NCI-H82 treated with DMSO at 0.1 percent for 48 hours (cell line): ENCODE results near the gene FMNL2.

Experiments
- DNase-seq: peaks from one replicate; lab custom pipeline; 2025; ENCODE audit not compliant: unreplicated experiment; lab: John Stamatoyannopoulos, UW

The FMNL2 gene

DNA sequence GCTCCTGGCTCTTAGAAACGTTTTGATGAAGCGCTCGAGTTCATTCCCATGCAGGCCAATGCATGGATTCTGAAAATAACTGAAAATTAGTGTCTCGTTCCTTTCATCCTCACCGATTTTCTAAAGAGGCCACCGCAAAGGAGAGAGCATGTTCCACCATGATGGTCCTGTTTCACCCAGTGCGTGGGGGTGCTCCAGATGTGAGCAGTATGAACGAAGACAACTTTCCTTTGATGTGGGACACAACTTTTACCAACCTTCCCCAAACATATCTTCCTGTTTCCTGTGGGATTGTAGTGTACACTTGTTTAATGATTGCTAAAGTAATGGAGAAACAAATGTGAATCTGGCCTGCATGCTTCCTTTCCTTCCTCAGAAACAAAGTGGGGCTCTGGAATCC is 267.8 kb downstream of the FMNL2 start:
- no peak for DNase-seq

DNA sequence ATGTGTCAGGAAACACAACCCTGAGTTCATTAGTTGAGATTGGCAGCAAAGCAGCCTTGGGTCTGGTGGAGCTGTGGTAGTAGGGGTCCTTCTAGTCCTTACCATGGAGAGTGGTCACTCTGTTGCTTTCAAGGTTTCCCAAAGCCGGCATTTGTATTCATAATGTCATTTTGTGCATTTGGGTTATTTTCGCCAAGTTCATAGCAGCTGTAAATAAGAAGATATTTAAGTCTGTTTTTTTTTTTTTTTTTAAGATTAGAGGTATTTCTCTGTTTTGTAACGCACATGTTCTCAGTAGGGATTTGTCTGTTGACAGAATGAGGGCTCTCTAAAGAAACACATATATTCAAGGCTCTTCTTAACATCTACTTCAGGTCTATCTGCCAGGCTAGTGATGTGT is 268.2 kb downstream of the FMNL2 start:
- no peak for DNase-seq

DNA sequence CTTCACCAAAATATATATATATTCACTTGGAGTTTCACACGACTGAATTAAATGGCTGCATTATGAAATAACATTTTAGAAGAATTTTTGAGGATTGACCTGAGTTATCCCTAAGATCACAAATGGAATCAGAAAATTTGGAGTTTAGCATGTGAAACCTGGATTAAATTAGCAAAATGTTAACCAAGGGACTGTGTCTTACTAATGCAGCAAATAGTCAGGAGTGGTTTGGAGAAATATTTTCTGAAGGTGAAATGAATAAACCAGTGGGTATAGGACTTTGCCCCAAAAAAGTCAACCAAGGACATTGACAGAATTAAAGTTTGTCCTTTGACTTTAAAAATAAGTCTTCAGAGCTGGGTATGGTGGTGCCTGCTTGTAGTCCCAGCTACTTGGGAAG is 271.1 kb downstream of the FMNL2 start:
- DNase-seq = no peak

DNA sequence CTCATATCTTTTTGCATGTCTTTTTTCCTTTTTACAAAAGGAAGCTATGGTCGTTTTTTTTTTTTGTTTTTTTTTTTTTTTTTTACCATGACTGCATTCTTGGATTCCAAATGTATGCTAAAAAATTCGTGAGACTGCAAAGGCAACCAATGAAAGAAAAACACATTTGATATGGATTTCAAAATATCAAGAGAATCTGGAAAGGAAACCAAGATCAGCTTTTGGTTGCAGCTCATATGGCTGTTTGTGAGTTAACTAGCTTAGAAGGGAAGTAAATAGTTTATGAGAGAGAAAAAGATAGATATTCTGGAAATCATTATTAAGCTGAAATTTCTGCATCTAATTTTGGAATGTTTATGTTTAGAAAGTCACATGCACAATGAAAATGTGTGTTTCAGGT is 272.0 kb downstream of the FMNL2 start:
- DNase-seq = no peak

DNA sequence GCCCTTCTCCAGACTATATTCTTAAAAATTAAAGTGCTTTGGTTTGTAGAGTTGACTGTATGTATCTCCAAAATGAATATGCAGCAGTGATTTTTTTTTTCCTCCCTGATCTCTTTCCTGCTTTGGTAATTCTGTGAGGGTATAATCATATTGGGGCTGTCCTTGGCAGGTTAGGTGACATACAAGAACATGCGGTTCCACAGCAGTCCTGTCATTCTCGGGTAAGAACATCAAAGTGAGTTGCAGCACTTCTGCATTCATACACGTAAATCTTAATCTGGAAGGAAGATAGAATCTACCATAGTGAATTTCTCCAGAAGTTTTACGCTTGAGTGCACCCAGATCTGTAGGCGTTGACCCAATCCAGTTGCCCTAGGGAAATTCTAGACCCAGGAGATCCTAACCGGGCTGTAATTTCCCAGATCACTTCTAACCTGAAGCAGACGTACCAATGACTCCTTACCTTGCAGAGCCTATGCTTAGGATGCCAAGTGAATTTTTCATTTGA is 272.9 kb downstream of the FMNL2 start:
- DNase-seq = no peak

DNA sequence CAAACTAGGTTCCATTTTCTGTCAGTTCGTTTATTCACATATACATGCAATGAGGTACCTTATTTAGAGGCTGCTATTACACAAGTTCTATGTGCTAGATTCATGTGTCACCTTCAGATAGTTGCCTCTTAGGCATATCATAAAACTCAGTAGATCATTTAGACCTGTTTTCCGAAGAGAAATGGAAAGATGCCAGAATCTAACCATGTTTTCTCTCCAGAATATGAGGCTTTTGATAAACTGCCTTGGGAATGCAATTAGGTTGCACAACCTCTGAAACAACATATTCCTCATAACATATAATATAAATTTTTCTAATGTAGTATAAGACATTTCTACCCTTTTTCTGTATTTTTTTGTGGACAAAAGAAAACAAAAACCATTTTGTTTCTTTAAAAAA is 274.2 kb downstream of the FMNL2 start:
- no peak for DNase-seq

DNA sequence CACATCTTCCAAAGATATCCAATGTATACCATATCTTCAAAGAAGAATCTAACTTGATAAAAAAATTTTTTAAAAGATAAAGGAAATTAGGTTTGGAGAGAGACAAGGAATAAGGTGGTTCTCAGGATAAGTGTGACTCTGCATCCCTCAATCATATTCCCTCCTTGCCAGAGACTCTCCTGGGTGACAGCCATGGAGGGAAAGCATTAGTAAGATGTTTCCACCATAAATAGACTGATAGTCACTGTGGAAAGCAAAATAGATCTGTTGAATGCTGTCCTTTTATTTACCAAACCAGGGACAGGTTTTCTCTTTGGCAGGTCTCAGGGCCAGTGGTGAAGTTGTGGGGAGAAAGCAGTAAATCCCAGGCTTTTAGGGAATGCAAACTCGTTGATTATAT is 274.7 kb downstream of the FMNL2 start:
- DNase-seq = no peak

DNA sequence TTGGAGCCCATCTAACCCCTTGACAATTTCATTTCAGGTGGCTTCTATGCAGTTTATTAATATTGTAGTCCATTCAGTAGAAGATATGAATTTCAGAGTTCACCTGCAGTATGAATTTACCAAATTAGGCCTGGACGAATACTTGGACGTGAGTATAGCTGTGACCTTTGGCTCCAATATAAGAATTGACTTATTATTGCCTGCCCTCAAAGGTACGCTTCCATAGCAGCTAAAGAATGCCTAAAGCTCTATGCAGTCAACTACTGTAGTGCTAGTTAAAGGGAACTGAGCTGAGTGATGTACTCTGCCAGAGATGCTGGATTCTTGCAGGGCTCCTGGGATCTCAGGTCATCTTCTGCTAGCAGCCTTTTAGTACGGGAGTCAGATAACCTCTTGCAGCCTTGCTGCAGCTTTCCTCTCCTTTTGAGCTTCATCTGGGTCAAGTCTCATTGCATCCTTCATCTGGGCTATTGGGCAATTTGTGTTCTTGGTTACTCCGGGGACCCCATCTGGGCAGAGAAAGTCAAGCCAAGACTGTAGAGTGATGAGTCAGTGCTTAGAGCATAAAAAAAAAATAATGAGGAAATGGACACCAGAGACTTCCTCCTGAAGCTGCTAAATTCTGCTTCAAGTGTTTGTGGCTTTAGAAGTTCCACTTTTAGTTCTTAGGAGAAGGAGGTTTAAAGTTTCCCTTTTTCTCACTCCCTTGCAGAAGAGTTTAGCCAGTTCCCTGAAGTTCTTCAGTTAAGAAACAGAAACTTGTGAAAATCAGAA is 276.7 kb downstream of the FMNL2 start:
- DNase-seq = no peak

DNA sequence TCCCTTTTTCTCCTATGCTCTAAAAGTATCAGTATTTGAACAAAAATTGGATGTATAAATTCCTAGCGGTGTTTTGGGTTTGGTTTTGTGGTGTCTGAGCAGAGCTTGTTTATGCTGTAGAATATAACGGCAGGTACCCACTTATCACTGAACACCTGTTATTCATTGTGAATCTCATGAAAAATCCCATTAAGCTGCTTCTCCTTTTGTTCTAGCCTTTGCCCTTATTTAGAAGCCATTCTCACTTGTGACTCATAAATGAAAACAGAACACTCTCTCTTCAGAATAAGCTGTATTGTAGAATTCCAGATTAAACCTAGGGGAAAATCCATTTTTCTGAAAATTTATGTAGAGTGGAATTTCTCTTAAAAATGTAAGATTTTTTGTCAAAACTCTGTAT is 278.3 kb downstream of the FMNL2 start:
- DNase-seq = no peak

DNA sequence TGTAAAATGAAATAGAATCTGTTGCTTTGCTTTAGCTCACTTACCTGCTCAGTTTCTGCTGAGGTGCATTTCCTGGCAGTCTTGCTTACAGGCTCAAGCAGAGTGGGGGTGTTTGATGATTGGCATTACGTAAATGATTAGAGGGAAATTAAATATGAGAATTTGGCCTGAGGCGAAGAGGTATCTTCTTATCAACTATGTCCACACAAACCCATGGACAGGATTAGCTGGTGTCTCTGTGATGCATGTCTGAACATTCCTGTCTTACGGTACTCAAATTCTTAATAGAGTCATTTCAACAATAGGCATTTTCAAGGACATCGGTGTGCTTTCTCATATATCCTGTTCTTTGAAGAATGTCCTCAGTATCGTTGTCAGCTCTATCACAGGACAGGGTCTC is 280.2 kb downstream of the FMNL2 start:
- no peak for DNase-seq

DNA sequence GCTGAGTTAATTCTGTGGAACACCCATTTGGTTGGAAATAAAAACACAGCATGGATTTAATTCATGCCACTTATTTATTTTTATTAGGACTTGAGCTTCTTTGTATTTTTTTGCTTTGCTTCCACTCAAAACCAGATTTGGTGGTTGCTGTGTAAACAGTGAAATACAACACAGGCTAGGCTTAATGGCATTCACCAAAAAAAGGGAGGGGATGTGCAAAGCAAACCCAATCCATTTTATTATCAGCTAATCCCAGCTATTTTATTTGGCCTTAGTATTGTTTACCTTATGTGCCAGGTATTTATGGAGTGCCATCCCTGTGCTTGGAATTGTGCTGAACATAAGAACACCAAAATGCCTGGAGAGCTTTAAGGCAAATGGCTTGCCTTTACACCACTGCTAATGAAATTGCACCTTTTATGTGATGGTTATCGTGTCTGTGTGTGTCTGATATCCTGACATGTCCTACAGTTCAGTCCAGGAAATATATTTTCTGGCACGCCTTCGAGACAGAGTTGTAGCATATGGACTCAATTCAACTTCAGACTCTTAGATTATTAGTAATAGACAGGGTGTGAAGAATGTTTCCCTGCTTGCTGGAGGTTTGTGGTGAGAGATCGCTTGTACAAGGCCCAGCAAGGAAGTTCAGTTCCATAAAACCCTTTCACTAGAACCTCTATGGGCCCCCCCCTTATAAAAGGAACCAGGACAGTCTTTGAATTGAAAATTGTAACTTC is 282.6 kb downstream of the FMNL2 start:
- DNase-seq = no peak

DNA sequence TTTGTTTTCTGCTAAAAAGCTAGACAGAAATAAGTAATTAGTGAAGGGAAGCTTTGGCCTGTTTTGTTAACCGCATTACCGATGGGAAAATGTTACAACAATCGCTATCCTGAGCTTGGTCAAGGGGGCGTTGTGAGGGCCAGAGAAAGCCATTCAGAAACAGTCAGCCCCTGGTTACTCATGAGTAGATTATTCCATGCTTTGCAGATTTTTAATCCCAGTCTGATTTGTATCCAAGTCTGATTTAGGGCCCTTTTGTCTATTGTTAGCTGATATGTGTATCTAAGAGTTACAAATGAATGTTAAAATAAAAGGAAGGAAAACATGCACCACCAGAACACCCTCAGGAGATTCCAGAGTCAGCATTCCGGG is 283.2 kb downstream of the FMNL2 start:
- no peak for DNase-seq

DNA sequence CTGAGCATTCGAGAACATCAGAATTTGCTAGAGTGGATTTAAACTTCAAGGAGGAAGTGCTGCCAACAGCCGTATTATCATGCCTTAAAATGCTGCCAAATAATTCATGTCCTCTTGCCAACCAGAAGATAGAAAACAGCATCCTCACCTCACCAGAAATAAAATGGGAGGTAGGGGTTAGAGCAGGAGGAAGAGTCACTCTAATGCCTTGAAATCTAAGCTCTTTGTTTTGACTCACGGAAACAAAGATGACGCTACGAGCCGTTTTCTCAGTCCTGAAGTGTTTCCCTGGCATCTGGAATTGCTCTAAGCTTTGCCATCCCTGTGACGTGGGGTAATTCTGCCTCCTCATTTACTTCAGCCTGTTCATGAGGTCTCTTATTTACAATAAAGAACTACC is 285.2 kb downstream of the FMNL2 start:
- DNase-seq = no peak

DNA sequence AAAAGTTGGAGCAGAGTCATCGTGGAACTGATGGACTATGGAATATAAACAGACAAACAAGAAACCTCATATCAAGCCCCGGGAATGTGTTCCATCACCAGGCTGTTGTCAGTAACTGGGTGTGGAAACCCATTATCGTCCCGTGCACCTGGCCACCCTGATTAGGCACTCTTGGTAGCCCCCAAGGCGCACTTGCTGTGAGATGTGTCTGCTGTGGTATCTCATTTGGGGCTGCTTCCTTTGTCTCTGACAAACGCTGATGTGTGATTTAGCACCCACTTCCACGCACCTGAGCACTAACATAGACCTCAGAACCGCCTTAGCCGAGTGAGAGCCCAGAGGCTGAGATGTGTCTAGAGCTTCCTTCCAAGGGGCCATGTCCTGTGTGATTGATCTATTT is 286.0 kb downstream of the FMNL2 start:
- DNase-seq = no peak

DNA sequence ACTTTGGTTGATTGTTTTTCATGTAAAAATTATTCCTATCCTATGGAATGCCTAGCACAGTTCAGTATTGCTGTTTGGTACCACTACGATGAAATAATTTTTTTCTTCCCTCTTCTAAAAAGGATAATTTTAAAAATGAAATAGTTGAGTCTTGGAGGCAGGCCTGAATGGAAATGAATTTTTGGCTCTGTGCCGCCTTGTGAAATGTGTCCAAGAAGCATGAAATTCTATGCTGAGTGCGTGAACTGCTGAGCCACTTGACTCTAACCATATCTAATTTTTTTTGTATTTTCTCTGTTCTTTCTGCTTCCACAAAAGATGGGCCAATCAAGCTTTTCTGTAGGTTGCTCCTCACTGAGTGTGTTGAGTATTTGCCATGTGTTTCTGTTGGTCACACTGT is 287.2 kb downstream of the FMNL2 start:
- no peak for DNase-seq

DNA sequence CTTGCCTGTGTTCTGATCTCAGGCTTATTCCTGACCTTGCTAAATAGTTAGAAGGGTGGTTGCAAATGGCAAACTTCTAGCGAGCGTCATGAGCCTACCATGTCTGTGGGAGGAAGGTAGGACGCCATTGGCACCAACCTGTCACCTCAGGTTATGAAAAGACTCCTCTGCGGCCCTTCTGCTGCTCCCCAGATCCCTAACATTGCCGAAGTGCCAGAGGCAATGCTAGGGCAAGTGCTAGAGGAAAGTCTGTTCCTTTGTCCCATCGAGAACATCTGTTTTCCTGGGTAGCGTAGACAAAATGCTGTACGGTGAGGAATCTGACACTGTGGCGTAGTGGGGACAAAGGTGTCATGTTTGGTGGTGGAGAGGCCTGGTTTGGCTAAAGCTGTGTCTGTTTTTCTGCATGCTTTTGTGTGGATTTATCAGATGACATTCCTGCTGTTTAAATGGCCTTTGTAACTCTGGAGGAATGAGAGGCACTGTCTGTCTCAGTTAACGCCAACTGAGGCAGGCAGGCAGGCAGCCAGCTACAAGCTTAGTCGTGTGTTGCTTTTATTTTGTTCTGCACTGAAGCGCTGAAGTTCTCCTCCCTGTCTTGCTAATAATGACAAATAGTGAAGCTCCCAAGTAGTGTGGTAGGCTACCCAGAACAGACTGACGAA is 288.2 kb downstream of the FMNL2 start:
- DNase-seq = no peak

DNA sequence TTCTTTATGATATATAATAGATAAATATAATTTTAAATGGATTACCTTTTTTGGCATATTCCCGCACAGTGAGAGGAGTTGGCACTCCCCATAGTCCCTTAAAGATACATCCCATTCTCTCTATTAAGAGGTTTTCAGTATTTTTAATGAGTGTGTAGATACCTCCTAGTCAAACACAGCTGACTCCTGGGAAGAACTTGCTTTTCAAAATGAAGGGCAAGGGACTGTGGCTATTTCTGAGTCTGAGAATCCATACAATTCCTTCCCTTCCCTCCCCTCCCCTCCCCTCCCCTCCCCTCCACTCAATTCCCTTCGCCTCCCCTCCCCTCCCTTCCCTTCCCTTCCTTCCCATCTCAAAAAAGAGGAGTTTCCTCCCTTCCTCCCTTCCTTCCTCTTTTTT is 288.8 kb downstream of the FMNL2 start:
- no peak for DNase-seq

DNA sequence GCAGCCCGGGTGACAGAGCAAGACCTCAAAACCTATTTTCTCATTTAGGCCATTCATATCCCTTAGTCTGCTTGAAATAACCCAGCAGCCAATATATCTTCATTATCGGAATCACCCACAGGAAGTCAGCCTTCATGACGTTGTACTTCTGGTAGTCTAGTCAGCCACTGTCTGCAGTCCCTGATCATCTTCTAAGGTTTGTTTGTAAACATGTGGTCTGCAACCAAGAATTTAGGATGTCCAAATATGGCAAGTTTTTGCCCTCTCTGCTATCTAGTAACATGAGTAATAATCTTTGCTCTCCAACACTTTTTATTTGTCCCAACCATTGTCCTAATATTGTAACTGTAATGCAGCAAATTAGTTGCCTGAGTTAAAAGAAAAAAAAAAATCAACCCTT is 289.8 kb downstream of the FMNL2 start:
- no peak for DNase-seq

DNA sequence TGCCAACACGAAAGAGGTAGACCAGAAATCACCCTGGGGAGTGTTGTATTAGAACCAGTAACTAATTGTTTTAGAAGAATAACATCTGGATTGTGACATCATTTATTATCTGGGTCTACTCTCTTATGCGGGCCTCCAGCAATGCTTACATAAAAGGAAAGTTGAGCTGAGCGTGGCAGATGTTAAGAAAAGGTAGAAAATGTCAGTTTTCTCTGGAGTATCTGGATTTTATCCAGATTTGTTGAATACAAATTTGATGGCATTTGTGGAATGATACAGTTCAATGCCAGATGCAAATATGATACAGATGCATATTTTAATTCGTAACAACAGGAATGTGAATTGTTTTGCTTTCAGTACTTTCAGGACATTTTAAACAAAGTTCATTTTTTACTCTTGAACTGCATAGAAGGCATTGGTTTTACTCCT is 292.0 kb downstream of the FMNL2 start:
- DNase-seq = no peak

DNA sequence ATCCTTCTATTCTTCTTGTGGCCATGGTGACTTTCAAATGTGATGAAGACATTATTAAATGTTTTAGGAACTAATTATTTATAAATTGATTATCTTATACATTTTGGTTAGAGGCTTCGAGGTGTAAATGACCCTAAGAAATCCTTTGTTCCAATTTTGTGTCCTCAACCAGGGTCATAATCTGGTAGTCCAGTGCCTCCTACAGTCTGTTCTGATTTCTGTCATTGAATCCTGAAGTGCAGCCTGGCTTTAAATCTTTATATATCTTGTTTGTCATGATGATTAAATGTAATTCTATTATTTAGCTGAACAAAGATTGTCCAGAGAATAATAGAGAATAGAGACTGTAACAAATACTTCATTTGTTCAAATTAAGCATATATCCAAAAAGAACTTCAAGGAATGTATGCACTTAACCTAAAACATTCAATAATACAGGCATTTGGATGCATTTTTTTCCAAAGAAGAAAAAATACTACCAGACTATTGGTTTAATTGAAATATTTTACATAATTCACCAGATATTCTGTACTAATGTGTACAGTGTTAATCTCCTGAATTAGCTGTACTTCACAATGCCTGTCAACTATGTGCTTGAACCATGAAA is 292.5 kb downstream of the FMNL2 start:
- DNase-seq = peak; percentile 22

DNA sequence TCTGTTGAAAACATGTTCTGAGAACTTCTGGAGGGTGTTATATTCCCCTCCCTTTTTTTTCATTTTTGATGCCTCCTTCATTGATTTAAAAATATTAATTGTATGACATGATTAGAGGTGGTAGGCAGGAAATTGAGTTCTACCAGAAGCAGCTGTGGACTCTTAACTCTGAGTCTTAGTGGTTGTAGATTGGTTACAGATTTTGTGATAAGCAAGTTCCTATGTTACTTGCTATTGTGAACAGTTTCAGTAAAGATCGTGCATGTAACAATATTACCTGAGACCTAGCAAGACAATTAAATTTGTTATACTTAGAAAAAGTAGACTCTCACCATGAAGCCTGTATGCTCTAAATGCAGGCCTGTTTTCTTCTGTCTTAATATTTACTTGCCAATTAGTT is 294.2 kb downstream of the FMNL2 start:
- no peak for DNase-seq

DNA sequence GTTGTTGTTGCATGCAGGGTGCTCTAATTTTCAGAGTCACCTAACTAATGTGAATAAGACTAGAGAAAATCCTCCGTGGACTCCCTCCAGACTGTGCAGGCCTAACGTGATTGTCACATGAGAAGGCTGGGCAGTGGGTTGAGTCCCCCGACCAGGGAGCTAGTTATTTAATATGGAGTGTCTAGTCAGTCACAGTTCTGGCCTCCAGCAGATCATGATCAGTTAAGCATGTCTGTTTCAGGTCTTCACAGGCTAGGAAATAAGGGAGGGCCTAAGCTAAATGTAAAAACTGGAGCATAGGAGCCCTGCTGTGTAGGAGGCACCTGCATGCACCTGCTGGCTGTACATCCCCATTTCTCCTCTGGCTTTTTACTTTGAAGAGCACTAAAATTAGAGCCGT is 295.5 kb downstream of the FMNL2 start:
- DNase-seq = no peak
